Thyroid gland (tissue), 4 donors: Measurements from ENCODE around the gene CCDC81.

Experiments
- CTCF ChIP-seq, 6 experiments: fragments of 200-600 bp in 3 of 6; fragments of 450-650 bp in 3 of 6; sonication (generic) in 3 of 6; IDR thresholded peaks; one replicate each; pipeline ENCODE4 v1.5.1; 2016 to 2019; ENCODE audit warnings: antibody characterized with exemption in 6 of 6, mild to moderate bottlenecking in 2 of 6, inconsistent platforms in 1 of 6, moderate library complexity in 1 of 6
- POLR2A ChIP-seq, 2 donors: fragments of 450-650 bp; IDR thresholded peaks; one replicate each; pipeline ENCODE4 v1.6.1; 2017; ENCODE audit warnings: antibody characterized with exemption in 2 of 2, mild to moderate bottlenecking in 2 of 2, moderate library complexity in 1 of 2

GRCh38 chr11:86463120-86463519 is 88.4 kb downstream of the CCDC81 start:
- TF ChIP-seq CTCF (IDR thresholded peaks at IDR 0.05), result no peak
- TF ChIP-seq POLR2A (IDR thresholded peaks at IDR 0.05), result no peak
